Activated B cell treated with CpG ODN at 0.5 μM for 24 hours (primary cell): ENCODE results near the gene ZNF548. TPM values are rescaled to one million over a fixed set of nuclear protein-coding genes. Genes with fewer than 3 reads are reported as not detected.
A peak's percentile ranks its signal among the peaks of the same experiment; 100 is the strongest.
"Not testable (repeated sequence)": the region's sequence is repeated elsewhere in the genome, so short reads cannot be mapped to it uniquely, and the experiment has no call there.

Experiments
- ATAC-seq: fragments of 200-7000 bp; cut with Tn5 transposase; one replicate; pipeline ENCODE4 v1.10.0; 2021; ENCODE audit warnings: low read depth, mild to moderate bottlenecking, moderate library complexity
- CTCF ChIA-PET: fragments of 350-600 bp; sonication (Branson Sonifier 250); formaldehyde crosslinking; loops from one replicate; lab custom pipeline; 2021; ENCODE audit warnings: antibody characterized with exemption; lab: Charles Lee
- POLR2A ChIA-PET: fragments of 350-600 bp; sonication (Branson Sonifier 250); formaldehyde crosslinking; loops from one replicate; lab custom pipeline; 2021; ENCODE audit warnings: antibody characterized with exemption; lab: Charles Lee
- DNase-seq: peaks from one replicate; pipeline ENCODE4 v3.0.0; 2022
- H3K27ac Mint-ChIP-seq: one replicate; pipeline ENCODE4 v1.8.0; 2020; ENCODE audit warnings: mixed read lengths
- H3K27me3 Mint-ChIP-seq: one replicate; pipeline ENCODE4 v1.8.0; 2021; ENCODE audit warnings: mixed read lengths
- H3K36me3 Mint-ChIP-seq: one replicate; pipeline ENCODE4 v1.8.0; 2021; ENCODE audit warnings: low read depth, mixed read lengths
- H3K4me1 Mint-ChIP-seq: one replicate; pipeline ENCODE4 v1.8.0; 2021; ENCODE audit warnings: mixed read lengths
- H3K4me3 Mint-ChIP-seq: one replicate; pipeline ENCODE4 v1.8.0; 2020; ENCODE audit warnings: mild to moderate bottlenecking, mixed read lengths
- H3K9me3 Mint-ChIP-seq: one replicate; pipeline ENCODE4 v1.8.0; 2020; ENCODE audit warnings: mixed read lengths
- CTCF ChIP-seq: fragments of 200-600 bp; IDR thresholded peaks from one replicate; pipeline ENCODE4 v1.8.0; 2022; ENCODE audit warnings: antibody characterized with exemption, mild to moderate bottlenecking
- intact Hi-C: fragments of 100-400 bp; cut with micrococcal nuclease; formaldehyde crosslinking; loops from one replicate; pipeline ENCODE4 v1.15.1; 2024
- total RNA-seq: library from RNA; stranded (reverse); gene quantifications from 2 replicates; pipeline ENCODE4 v1.2.3, GENCODE V29; 2022

ZNF548 gene
- total RNA-seq, 1 donor from 2014 or later, result 39.7 TPM

DNA sequence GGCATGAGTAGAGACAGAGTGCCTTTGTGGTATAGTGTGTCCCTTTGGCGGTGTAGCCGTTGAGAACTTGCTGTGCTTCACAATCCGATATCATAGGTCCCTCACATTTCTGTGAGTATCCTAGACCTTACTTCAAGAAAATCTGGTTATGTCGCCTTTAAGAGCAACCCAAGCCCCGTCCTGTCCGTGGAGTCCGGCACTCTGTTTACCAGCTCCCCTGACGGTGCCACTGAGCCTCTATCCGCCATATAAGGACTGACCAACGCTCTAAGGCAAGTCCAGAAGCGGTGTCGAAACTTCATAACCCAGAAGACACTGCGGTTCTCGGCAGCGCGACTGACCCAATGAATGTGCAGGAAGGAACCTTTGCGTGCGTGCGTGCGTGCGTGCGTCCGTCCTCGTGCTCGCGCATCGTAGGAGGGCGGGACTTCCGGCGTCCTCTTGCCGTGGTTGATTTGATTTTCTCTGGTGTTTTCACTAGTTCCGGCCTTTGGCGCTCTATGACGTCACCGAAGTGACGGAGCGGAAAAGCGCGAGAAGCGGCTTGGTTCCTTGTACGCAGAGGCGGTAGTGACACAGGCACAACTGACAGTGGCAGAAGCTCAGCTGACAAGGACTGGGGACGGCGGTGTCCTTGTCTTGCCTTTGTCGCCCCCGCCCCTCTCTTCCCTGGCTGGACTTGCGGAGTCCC lies 26.5 kb upstream of the ZNF548 start, which contains the start of the genes TRAPPC2B and ZNF547:
Gene TRAPPC2B (plus strand): TSS at position 555 of the 691 bp plus-strand sequence. CDS start 1,283 bp downstream, outside the sequence.
Gene ZNF547 (plus strand): TSS at position 555 of the 691 bp plus-strand sequence. CDS start 5,005 bp downstream, outside the sequence.
- Mint-ChIP-seq H3K27me3 (no peaks in the 10 kb centered on the region), H3K27ac (peak within 1 kb of the TSS; percentile 95), H3K36me3 (peaks cover 37% of the 10 kb centered on the region), H3K9me3 (peaks cover 5% of the 10 kb centered on the region), H3K4me1 (peaks cover 17% of the 10 kb centered on the region), H3K4me3 (peak within 1 kb of the TSS; percentile 92)
- POLR2A ChIA-PET, result interaction anchor here (0.6 to 1.9 kb wide), 9 partner anchors 11 to 216 kb away, joined by 3 to 22 read pairs (median 4); partner anchors contain the start of genes ZNF304, ZNF416, ZNF543 and ZNF548
- TF ChIP-seq CTCF, result no peak
- peak; percentile 99 for DNase-seq
- CTCF ChIA-PET, result no interaction called here
- intact Hi-C loops, result loop anchor here (1.0 to 10.0 kb wide), 12 partner anchors 12 to 820 kb away; partner anchors contain the start of genes ZNF17, ZNF264, ZNF274 and ZNF304
- ATAC-seq, result peak; percentile 94

- peak overlapping the region; percentile 95 for H3K27ac Mint-ChIP-seq
- H3K4me1 Mint-ChIP-seq, result peaks cover 17% of the 10 kb centered on the region
- ChIA-PET POLR2A (interaction anchor here (0.9 to 1.9 kb wide), 7 partner anchors 11 to 215 kb away, joined by 3 to 22 read pairs (median 4); partner anchors contain the start of genes ZNF304, ZNF416, ZNF543 and ZNF548), CTCF (no interaction called here)
- H3K9me3 Mint-ChIP-seq, result peaks cover 5% of the 10 kb centered on the region
- intact Hi-C loops, result loop anchor here (1.0 to 10.0 kb wide), 12 partner anchors 12 to 820 kb away; partner anchors contain the start of genes ZNF17, ZNF264, ZNF274 and ZNF304
- ATAC-seq (no peak), DNase-seq (no peak)
- TF ChIP-seq CTCF, result no peak
- H3K4me3 Mint-ChIP-seq, result peak overlapping the region; percentile 92
- peaks cover 34% of the 10 kb centered on the region for H3K36me3 Mint-ChIP-seq
- H3K27me3 Mint-ChIP-seq, result no peaks in the 10 kb centered on the region
Measured at GRCh38 chr19:57363688-57364181, 25.9 kb upstream of the ZNF548 start.

GRCh38 chr19:57366776-57367175 lies 22.9 kb upstream of the ZNF548 start:
- no peak overlapping the region for H3K4me3 Mint-ChIP-seq
- POLR2A ChIA-PET, result interaction anchor here (0.5 kb wide), 1 partner anchor 16 kb away, joined by 3 read pairs; no protein-coding TSS in a partner anchor

DNA sequence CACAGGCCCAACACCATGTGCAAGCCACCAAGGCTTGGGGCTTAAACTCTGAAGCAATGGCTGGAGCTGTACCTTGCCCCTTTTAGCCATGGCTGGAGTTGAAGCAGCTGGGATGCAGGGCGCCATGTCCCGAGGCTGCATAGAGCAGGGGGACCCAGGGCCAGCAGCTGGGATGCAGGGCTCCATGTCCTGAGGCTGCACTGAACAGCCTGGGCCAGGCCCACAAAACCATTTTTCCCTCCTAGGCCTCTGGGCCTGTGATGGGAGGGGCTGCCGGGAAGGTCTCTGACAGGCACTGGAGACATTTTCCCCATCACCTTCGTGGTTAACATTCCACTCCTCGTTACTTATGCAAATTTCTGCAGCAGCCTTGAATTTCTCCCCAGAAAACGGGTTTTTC lies 15.5 kb upstream of the ZNF548 start:
- Mint-ChIP-seq H3K36me3 (peaks cover 89% of the 10 kb centered on the region), H3K4me1 (no peaks in the 10 kb centered on the region), H3K27ac (no peak overlapping the region), H3K9me3 (peaks cover 31% of the 10 kb centered on the region), H3K27me3 (no peaks in the 10 kb centered on the region), H3K4me3 (no peak overlapping the region)
- DNase-seq (no peak), ATAC-seq (no peak)
- CTCF ChIA-PET, result no interaction called here
- intact Hi-C loops, result no loop called here
- POLR2A ChIA-PET, result no interaction called here
- TF ChIP-seq CTCF, result no peak

More at GRCh38 chr19:57366776-57367175, 22.9 kb upstream of the ZNF548 start:
- no peak for TF ChIP-seq CTCF
- Mint-ChIP-seq H3K27ac (no peak overlapping the region), H3K27me3 (no peaks in the 10 kb centered on the region), H3K9me3 (no peaks in the 10 kb centered on the region), H3K36me3 (peaks cover 43% of the 10 kb centered on the region), H3K4me1 (peaks cover 17% of the 10 kb centered on the region)
- intact Hi-C loops, result loop anchor here (10.0 kb wide), 1 partner anchor 172 kb away; the partner anchor contains the start of gene ZNF264
- DNase-seq (no peak), ATAC-seq (no peak)
- CTCF ChIA-PET, result no interaction called here

- H3K4me3 Mint-ChIP-seq, H3K27me3 Mint-ChIP-seq, POLR2A ChIA-PET, intact Hi-C loops, CTCF ChIA-PET, ATAC-seq, H3K27ac Mint-ChIP-seq, H3K4me1 Mint-ChIP-seq, DNase-seq: not testable (repeated sequence)
- Mint-ChIP-seq H3K36me3 (peaks cover 91% of the 10 kb centered on the region), H3K9me3 (peaks cover 35% of the 10 kb centered on the region)
Measured at GRCh38 chr19:57374647-57375046, 15.0 kb upstream of the ZNF548 start.
